ENCODE measurements around the gene CES2. TPM values are rescaled to one million over a fixed set of nuclear protein-coding genes. Genes with fewer than 3 reads are reported as not detected.
"Not testable (repeated sequence)": the region's sequence is repeated elsewhere in the genome, so short reads cannot be mapped to it uniquely, and the experiment has no call there.

The CES2 gene
- total RNA-seq, 3 donors from 2014 or later = 25.9 to 33.1 (median 31.9) TPM

GRCh38 chr16:66973716-66974115 lies 38.4 kb downstream of the CES2 start:
- no peaks in the 10 kb centered on the region for H3K36me3 ChIP-seq
- no peaks in the 10 kb centered on the region for H3K27me3 ChIP-seq
- H3K27ac ChIP-seq = no peak overlapping the region
- intact Hi-C loops (cut with DNase I; ENCODE audit: low total_unique reads) = no loop called here
- no peak overlapping the region for H3K4me3 ChIP-seq
- no peaks in the 10 kb centered on the region for H3K4me1 ChIP-seq
- no peak for DNase-seq (ENCODE audit: low spot score in 2 of 2)
- TF ChIP-seq POLR2AphosphoS5 (IDR thresholded peaks at IDR 0.05) (no peak), POLR2A (IDR thresholded peaks at IDR 0.05) (no peak), CTCF (IDR thresholded peaks at IDR 0.05) (no peak)
- H3K9me3 ChIP-seq = no peaks in the 10 kb centered on the region

GRCh38 chr16:66974156-66974931 lies 39.0 kb downstream of the CES2 start:
- H3K4me1 ChIP-seq; intact Hi-C loops (cut with DNase I; ENCODE audit: low total_unique reads); H3K9me3 ChIP-seq; H3K4me3 ChIP-seq; H3K36me3 ChIP-seq; H3K27ac ChIP-seq; DNase-seq (ENCODE audit: low spot score in 2 of 2); H3K27me3 ChIP-seq: not testable (repeated sequence)

- DNase-seq (ENCODE audit: low spot score in 2 of 2); H3K27ac ChIP-seq; intact Hi-C loops (cut with DNase I; ENCODE audit: low total_unique reads); H3K9me3 ChIP-seq; H3K27me3 ChIP-seq; H3K36me3 ChIP-seq; H3K4me1 ChIP-seq: not testable (repeated sequence)
- H3K4me3 ChIP-seq = peak overlapping the region in 1 of 3 donors; percentile 8
Observed at GRCh38 chr16:66974932-66975246, 39.6 kb downstream of the CES2 start.

- H3K27me3 ChIP-seq = no peaks in the 10 kb centered on the region
- no peaks in the 10 kb centered on the region for H3K36me3 ChIP-seq
- no peaks in the 10 kb centered on the region for H3K9me3 ChIP-seq
- H3K27ac ChIP-seq = no peak overlapping the region
- no peak for DNase-seq (ENCODE audit: low spot score in 2 of 2)
- no peak overlapping the region for H3K4me3 ChIP-seq
- intact Hi-C loops (cut with DNase I; ENCODE audit: low total_unique reads) = no loop called here
- no peak for TF ChIP-seq POLR2A (IDR thresholded peaks at IDR 0.05)
- no peak for TF ChIP-seq CTCF (IDR thresholded peaks at IDR 0.05)
- no peak for TF ChIP-seq POLR2AphosphoS5 (IDR thresholded peaks at IDR 0.05)
- H3K4me1 ChIP-seq = no peaks in the 10 kb centered on the region
Observed at GRCh38 chr16:66975302-66975893, 40.1 kb downstream of the CES2 start.

GRCh38 chr16:66976746-66977145 lies 41.4 kb downstream of the CES2 start:
- no peak for TF ChIP-seq POLR2A (IDR thresholded peaks at IDR 0.05)
- TF ChIP-seq CTCF (IDR thresholded peaks at IDR 0.05) = no peak
- no peak for TF ChIP-seq POLR2AphosphoS5 (IDR thresholded peaks at IDR 0.05)
- H3K4me3 ChIP-seq = no peak overlapping the region
- H3K4me1 ChIP-seq = no peaks in the 10 kb centered on the region
- DNase-seq (ENCODE audit: low spot score in 2 of 2) = no peak
- intact Hi-C loops (cut with DNase I; ENCODE audit: low total_unique reads) = no loop called here
- H3K27ac ChIP-seq = no peak overlapping the region
- H3K36me3 ChIP-seq = no peaks in the 10 kb centered on the region
- no peaks in the 10 kb centered on the region for H3K9me3 ChIP-seq
- H3K27me3 ChIP-seq = no peaks in the 10 kb centered on the region

GRCh38 chr16:66977341-66978113 lies 42.2 kb downstream of the CES2 start:
- DNase-seq (ENCODE audit: low spot score in 2 of 2) = peak; percentile 79 to 92
- H3K27me3 ChIP-seq = no peaks in the 10 kb centered on the region
- no peaks in the 10 kb centered on the region for H3K9me3 ChIP-seq
- no peak overlapping the region for H3K27ac ChIP-seq
- no peaks in the 10 kb centered on the region for H3K4me1 ChIP-seq
- H3K4me3 ChIP-seq = no peak overlapping the region
- intact Hi-C loops (cut with DNase I; ENCODE audit: low total_unique reads) = no loop called here
- H3K36me3 ChIP-seq = no peaks in the 10 kb centered on the region
- TF ChIP-seq CTCF (IDR thresholded peaks at IDR 0.05) = peak; percentile 97 to 98 (median 98)
- peak in 2 of 3 donors; percentile 23 to 47 for TF ChIP-seq POLR2AphosphoS5 (IDR thresholded peaks at IDR 0.05)
- no peak for TF ChIP-seq POLR2A (IDR thresholded peaks at IDR 0.05)
